Breast epithelium (tissue), 3 donors: ENCODE data around the gene CENPQ.

Experiments used
- CTCF ChIP-seq, 3 donors: fragments of 450-650 bp; IDR thresholded peaks; one replicate each; pipeline ENCODE4 v1.5.1; 2016 to 2017; ENCODE audit warnings: antibody characterized with exemption in 3 of 3, mild to moderate bottlenecking in 3 of 3, moderate library complexity in 3 of 3
- POLR2A ChIP-seq: fragments of 450-650 bp; IDR thresholded peaks from one replicate; pipeline ENCODE4 v1.6.1; 2016; ENCODE audit warnings: antibody characterized with exemption, mild to moderate bottlenecking, moderate library complexity

DNA sequence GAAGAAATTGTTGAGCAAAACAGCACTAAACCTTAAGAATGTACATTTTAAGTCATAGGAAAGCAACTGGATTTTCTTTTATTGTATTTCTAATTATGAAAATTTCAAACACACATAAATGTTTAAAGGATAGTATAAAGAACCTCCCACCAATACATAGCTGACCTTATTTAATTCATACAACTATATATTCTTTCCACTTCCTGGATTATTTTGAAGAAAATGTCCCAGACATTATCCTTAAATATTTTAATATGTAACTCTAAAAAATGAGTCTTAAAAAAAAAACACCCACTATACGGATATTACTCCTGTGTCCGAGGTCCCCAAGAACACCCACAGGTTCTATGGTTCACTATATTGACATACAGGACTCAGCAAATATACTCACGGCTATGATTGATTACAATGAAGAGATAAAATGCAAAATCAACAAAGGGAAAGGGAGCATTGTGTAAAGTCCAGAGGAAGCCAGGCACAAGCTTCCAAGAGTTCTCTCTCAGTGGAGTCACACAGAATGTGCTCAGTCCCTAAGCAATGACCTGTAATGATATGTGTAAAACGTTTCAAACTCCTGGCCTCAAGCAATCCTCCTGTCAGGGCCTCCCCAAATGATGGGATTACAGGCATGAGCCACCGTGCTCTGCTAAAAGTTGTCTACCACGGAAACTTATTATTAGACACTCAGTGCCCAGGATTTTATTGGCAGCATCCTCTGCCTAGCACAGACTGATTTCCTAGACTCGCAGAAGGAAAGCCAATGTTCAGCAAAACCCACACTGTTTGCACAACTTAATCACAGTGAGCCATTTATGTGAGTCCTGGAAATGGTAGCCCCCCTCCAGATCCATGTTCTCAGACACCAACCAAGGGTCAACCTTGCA, 59.8 kb downstream of the CENPQ start:
- TF ChIP-seq CTCF (IDR thresholded peaks at IDR 0.05), result no peak
- TF ChIP-seq POLR2A, result no peak
